GM10248 (cell line): ENCODE data around the gene COBL.

Experiments used
- CTCF ChIA-PET: fragments of 300-600 bp; sonication (Branson Sonifier 250); formaldehyde crosslinking; extraction: SDS; loops from one replicate; lab custom pipeline; 2021; ENCODE audit warnings: antibody characterized with exemption; lab: Yijun Ruan, JAX
- POLR2A ChIA-PET: fragments of 350-650 bp; sonication (Branson Sonifier 250); formaldehyde crosslinking; extraction: SDS; loops from one replicate; lab custom pipeline; 2020; ENCODE audit warnings: antibody characterized with exemption; lab: Yijun Ruan, JAX
- DNase-seq: peaks from one replicate; pipeline ENCODE4 v3.0.0; 2012; ENCODE audit errors: extremely low spot score
- TF ChIP-seq, protein P1 (sequence below): IDR thresholded peaks from 2 replicates; pipeline ENCODE4 v1.5.1; 2012; ENCODE audit warnings: mild to moderate bottlenecking, low read depth; ENCODE audit errors: extremely low read depth, missing control alignments, control extremely low read depth

Gene COBL

DNA sequence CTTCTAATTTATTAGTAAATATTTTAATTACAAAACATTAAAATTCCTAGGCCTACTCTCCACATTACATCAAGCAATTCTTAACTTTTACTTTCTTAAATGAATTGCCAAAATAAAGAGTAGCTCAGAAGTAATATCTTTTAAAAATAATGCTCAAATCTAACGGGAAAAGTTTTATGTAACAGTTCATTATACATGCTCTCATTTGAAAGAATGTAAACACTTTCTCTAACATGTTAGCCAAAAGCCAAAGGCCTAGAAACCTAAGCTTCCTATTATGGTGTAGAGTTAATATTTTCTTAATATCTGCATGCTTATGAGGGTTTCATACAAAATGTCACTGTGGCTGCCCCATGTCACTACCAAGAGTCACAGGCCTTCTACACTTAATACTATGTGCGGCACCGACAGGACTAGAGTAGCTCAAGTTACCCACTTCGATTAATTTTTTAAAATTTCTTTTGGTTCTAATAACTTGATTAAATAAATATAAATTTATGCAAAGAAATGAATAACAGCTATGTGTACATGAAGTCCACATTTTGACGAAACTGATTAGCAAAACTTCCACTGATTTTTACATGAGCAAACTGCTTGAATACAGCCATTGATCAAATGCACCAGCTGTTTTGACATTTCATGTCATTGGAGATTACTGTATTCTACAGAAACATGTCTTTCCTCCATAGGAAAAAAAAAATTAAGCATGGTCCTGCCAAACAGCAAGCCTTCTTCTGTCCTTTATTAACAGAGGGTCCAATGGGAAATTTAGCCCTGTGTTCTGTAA is 3.5 kb downstream of the COBL start:
- POLR2A ChIA-PET, result interaction anchor here (0.7 kb wide), 1 partner anchor 1195 kb away, joined by 3 read pairs; no protein-coding TSS in a partner anchor
- no peak for DNase-seq
- TF ChIP-seq, protein P1, sequence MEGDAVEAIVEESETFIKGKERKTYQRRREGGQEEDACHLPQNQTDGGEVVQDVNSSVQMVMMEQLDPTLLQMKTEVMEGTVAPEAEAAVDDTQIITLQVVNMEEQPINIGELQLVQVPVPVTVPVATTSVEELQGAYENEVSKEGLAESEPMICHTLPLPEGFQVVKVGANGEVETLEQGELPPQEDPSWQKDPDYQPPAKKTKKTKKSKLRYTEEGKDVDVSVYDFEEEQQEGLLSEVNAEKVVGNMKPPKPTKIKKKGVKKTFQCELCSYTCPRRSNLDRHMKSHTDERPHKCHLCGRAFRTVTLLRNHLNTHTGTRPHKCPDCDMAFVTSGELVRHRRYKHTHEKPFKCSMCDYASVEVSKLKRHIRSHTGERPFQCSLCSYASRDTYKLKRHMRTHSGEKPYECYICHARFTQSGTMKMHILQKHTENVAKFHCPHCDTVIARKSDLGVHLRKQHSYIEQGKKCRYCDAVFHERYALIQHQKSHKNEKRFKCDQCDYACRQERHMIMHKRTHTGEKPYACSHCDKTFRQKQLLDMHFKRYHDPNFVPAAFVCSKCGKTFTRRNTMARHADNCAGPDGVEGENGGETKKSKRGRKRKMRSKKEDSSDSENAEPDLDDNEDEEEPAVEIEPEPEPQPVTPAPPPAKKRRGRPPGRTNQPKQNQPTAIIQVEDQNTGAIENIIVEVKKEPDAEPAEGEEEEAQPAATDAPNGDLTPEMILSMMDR, result no peak
- CTCF ChIA-PET, result interaction anchor here (1.0 kb wide), 1 partner anchor 9 kb away, joined by 3 read pairs; no protein-coding TSS in a partner anchor

DNA sequence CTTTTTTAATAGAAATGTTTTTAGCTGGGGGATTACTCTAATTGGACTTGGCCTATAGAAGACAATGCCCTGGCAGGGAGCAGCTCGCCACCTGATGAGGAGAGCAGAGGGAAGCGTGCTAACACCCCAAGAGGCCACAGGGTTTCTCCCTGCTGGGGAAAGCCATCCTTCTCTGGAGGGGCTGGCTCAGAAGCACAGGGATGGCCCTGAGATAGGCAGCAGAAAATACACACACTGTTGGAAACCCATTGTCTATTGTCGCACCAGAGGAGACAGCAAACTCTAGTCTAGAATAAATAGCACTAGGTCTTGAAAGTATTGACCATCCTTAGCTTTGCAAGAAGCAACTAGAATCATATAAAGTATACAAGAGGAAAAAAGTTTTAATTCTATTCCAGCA is 5.4 kb downstream of the COBL start:
- ChIA-PET POLR2A (no interaction called here), CTCF (interaction anchor here (0.8 kb wide), 1 partner anchor 14 kb away, joined by 3 read pairs; no protein-coding TSS in a partner anchor)
- TF ChIP-seq, protein P1, result no peak
- DNase-seq, result no peak

DNA sequence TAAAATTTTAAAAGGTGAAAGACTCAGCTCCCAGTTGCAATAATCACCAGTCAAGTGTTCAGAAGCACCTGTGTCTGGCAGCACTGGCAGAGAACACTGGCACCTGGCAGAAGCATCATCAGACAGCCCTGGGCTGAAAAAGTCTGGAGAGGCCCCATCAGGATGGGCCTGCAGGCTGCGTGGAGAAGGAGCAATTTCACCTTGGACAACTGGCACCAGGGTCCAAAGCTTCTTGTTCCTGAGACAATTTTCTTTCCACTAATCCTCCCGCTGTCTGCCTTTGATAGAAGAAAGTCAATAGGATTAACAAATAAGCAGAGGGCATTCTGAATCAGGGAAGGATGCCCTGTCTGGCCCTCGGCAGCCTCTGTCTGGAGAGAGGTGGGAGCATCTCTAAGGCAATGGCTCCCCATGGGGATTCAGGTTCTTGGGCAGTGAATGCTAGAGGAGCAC is 6.5 kb downstream of the COBL start:
- POLR2A ChIA-PET, result no interaction called here
- DNase-seq, result no peak
- CTCF ChIA-PET, result interaction anchor here (0.9 to 1.4 kb wide), 2 partner anchors 13 to 142 kb away, joined by 3 to 4 read pairs; no protein-coding TSS in a partner anchor
- TF ChIP-seq, protein P1, result no peak

DNA sequence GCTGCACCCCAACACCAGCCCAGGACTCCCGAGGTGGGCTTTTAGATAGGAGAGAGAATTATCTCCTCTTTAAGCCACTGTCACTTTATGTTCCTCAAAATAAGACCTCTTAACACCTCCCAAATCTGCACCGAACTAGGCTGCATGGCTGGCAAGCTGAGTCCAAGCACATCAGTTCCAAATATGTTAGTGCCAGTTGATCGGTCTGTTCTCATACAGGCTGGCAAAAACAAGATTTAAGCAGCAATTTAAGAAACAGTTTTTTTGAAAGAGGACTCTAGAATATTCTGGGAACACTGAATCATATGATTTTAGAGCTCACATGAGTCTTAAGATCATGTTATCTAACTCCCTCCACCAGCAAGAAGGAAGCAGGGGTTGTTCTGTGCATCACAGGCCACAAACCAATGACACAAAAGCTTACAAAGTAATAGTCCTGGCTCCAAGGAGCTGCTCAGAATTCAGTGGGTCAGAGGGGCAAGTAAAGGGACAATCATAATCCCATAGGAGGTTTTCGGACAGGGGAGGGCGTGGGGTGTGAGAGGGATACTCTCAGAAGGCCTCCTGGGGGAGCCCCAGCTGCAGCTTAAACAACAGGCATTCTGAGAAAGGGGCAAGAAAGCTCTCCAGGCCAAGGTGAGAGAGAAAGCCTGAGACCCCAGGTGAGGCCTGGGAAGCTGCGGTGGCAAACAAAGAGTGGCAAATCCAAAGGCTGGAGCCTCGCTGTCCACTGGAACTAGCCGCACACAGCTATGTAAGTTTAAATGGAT is 7.1 kb downstream of the COBL start:
- ChIA-PET CTCF (interaction anchor here (0.9 to 1.4 kb wide), 2 partner anchors 12 to 141 kb away, joined by 3 to 4 read pairs; no protein-coding TSS in a partner anchor), POLR2A (no interaction called here)

DNA sequence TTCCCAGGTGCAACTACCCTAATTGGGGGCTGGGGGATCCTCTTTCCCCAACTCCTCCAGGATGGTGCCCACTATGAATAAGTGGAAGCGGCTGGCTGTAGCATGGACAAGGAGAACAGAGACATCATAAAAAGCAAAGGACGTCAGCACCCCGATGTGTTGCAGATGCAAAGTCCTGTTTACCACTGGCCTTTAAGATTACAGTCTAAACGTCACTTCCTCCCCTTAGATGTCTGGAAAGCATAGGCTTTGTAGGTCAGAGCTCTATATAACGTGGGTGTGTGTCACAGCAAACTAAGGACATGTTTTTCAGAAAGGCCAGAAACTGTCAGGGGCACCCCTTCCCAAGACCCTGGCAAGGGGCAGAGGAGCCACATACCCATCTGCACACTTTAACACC is 7.9 kb downstream of the COBL start:
- ChIA-PET POLR2A (no interaction called here), CTCF (no interaction called here)
- DNase-seq, result no peak
- TF ChIP-seq, protein P1, result no peak

More for the DNA sequence above, 7.1 kb downstream of the COBL start:
- DNase-seq, result no peak
- TF ChIP-seq, protein P1, result no peak

DNA sequence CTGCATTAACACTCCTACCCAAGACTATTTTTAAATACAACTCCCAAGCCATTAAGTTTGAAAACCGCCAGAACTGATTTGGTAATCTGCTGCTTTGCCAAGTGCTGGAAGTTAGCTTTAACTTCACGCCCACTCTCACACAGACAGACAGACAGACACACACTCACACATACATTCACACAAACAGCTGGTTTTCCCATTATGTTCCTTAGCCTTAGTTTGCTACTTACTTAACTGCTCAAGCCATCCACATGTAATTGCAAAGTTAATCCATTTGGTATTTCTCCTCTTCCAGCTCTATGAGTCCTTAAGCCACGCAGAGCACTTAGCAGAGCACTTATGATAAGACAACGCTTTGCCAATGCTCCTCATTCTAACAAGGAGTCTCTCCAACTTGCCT is 8.3 kb downstream of the COBL start:
- TF ChIP-seq, protein P1, result no peak
- ChIA-PET POLR2A (no interaction called here), CTCF (no interaction called here)
- DNase-seq, result no peak
